Measurements from ENCODE around the gene MYOG.

MYOG gene

GRCh38 chr1:203085528-203086406, at the start of gene MYOG:
TSS of gene MYOG (minus strand) at chr1:203086012. CDS start at chr1:203085961, 51 bp downstream.
- no peak for DNase-seq

GRCh38 chr1:203133970-203134725, 48.3 kb upstream of the MYOG start:
- no peak for DNase-seq

GRCh38 chr1:203131548-203132200, 45.9 kb upstream of the MYOG start:
- no peak for DNase-seq

- DNase-seq = no peak
Observed at GRCh38 chr1:203130358-203130985, 44.7 kb upstream of the MYOG start.

- DNase-seq = peak; percentile 42
Observed at GRCh38 chr1:203129501-203130231, 43.9 kb upstream of the MYOG start.

- DNase-seq = no peak
Observed at GRCh38 chr1:203128716-203129500, 43.1 kb upstream of the MYOG start.

- DNase-seq = no peak
Observed at GRCh38 chr1:203128431-203128715, 42.6 kb upstream of the MYOG start.

GRCh38 chr1:203127666-203128430, 42.0 kb upstream of the MYOG start, which contains the start of gene ADORA1:
TSS of gene ADORA1 (plus strand) at chr1:203127726. CDS start at chr1:203128842, 1,116 bp downstream.
- DNase-seq = peak; percentile 69

GRCh38 chr1:203126866-203127665, 41.3 kb upstream of the MYOG start:
- DNase-seq = peak; percentile 42

GRCh38 chr1:203126151-203126865, 40.5 kb upstream of the MYOG start:
- no peak for DNase-seq

- no peak for DNase-seq
Observed at GRCh38 chr1:203124546-203125317, 38.9 kb upstream of the MYOG start.

- DNase-seq = no peak
Observed at GRCh38 chr1:203124011-203124410, 38.2 kb upstream of the MYOG start.

- no peak for DNase-seq
Observed at GRCh38 chr1:203122159-203122558, 36.3 kb upstream of the MYOG start.

GRCh38 chr1:203121186-203122015, 35.6 kb upstream of the MYOG start:
- DNase-seq = no peak

- DNase-seq = no peak
Observed at GRCh38 chr1:203120325-203121153, 34.7 kb upstream of the MYOG start.
